Transverse colon (tissue), 4 donors: Measurements from ENCODE around the gene GARNL3.

ENCODE experiments used
- CTCF ChIP-seq, 5 experiments: fragments of 200-600 bp in 3 of 5; fragments of 450-650 bp in 2 of 5; sonication (generic) in 3 of 5; IDR thresholded peaks; 1 replicate in 2 of 5; 2 replicates in 3 of 5; pipeline ENCODE4 v1.5.1; 2016 to 2017; ENCODE audit warnings: antibody characterized with exemption in 5 of 5, inconsistent platforms in 3 of 5, mild to moderate bottlenecking in 2 of 5, moderate library complexity in 1 of 5
- POLR2A ChIP-seq: fragments of 450-650 bp; IDR thresholded peaks from one replicate; pipeline ENCODE4 v1.6.1; 2016; ENCODE audit warnings: antibody characterized with exemption, mild to moderate bottlenecking, moderate library complexity
- POLR2AphosphoS5 ChIP-seq, 3 donors: sonication (generic); formaldehyde crosslinking; IDR thresholded peaks; one replicate each; pipeline ENCODE4 v1.6.1; 2016; ENCODE audit warnings: antibody characterized with exemption in 3 of 3

DNA sequence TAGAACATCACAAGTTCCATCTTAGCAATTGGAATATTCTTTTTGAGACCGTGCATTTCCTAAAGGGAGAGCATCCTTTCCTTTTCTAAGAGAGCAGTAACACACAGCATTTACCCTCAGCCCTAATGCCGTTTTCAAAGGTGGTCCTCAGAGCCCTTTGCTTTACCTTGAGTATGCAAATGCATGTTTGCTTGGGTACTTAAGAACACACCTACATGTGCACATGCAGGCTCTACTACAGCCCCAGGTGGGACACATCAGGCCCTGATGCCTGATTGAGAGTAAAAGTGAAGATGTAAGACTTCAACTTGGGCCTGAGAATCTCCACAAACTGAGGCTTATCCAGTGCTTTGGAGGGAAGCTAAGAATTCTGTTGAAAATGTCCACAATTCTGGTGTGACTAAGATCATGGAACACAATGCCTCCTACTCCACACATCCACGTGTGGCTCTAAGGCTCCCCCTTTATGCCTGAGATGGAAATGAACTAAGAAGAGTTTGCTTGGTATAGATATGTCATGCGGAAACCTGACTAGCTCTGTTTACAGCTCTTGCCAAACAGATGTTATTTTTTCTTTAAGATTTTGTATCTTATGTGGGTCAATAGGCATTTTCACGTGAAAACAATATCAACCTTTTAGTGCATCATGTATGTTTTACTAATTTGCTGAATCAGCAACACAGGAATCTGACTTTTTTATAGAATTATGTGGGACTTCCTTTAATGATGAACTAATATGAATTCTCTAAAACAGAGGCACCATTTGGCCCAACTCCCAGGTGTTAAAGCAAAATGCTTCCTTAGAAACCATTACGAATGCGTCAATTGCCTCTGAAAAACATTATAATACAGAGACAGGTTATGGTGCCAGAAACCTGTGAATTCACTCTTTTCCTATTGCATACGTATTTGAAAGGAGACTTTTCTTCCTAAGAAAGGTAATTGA lies 83.5 kb downstream of the GARNL3 start:
- TF ChIP-seq POLR2AphosphoS5 (IDR thresholded peaks at IDR 0.05), result no peak
- peak in 3 of 5 experiments; percentile 13 to 37 (median 34) for TF ChIP-seq CTCF (IDR thresholded peaks at IDR 0.05)
- no peak for TF ChIP-seq POLR2A
